HG03060 (cell line): ENCODE measurements around the gene SSC4D.
"Not testable (repeated sequence)": the region's sequence is repeated elsewhere in the genome, so short reads cannot be mapped to it uniquely, and the experiment has no call there.

Experiments used
- ATAC-seq: cut with Tn5 transposase; IDR thresholded peaks from one replicate; pipeline ENCODE4 v1.9.1; 2021; ENCODE audit warnings: low read depth, moderate number of reproducible peaks; ENCODE audit not compliant: unreplicated experiment

SSC4D gene

DNA sequence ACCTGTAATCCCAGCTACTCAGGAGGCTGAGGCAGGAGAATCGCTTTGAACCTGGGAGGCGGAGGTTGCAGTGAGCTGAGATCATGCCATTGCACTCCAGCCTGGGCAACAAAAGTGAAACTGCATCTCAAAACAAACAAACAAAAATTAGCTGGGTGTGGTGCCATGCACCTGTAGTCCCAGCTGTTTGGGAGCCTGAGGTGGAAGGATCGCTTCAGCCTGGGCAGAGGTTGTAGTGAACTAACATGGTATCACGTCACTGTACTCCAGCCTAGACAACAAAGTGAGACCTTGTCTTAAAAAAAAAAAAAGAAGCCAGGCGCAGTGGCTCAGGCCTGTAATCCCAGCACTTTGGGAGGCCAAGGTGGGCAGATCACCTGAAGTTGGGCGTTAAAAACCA is 21.7 kb downstream of the SSC4D start:
- ATAC-seq = not testable (repeated sequence)

DNA sequence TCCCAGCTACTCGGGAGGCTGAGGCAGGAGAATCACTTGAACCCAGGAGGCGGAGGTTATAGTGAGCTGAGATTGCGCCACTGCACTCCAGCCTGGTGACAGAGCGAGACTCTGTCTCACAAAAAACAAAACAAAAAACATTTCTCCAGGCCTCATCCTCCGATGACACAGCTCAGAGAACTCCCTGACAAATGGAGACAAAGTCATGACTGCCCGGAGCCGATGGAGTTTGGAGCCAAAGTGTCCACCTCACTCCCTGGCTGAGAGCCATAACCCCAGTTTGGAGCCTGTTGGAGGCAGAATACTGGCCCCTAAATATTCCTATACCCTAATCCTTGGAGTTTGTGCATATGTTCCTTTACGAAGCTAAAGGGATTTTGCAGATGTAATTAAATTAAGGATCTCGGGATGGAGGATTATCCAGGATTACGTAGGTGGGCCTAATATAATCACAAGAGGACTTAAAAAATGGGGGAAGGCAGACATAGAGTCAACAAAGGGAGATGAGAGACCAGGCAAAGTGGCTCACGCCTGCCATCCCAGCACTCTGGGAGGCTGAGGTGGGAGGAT is 22.7 kb downstream of the SSC4D start:
- ATAC-seq = no peak

DNA sequence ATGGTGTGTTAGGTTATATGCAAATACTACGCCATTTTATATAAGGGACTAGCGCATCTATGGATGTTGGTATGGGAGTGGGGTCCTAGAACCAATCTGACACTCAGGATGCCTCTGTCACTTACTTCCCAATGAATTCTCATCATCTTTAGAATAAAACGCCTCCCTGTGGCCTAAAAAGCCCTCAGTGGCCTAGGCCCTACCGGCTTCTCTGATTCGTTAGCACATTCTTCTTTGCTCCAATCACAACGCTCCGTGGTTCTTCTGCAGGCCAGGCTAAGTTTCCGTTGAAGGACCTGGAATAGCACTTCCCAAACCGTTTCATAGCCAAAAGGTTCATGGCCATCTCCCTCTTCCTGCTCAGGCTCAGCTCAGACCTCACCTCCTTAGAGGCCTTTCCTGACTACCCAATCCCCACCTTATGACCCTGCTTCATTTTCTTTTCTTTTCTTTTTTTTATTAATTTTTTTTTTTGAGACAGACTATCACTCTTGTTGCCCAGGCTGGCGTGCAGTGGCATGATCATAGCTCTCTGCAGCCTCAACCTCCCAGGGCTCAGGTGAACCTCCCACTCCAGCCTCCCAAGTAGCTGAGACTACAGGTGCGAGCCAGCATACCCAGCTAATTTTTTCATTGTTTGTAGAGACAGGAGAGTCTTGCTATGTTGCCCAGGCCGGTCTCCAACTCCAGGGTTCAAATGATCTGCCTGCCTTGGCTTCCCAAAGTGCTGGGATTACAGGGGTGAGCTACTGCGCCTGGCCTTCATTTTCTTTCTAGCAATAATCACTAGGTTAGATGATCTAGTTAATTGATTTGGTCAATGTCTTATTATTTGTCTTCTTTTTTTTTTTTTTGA is 26.2 kb downstream of the SSC4D start:
- no peak for ATAC-seq

DNA sequence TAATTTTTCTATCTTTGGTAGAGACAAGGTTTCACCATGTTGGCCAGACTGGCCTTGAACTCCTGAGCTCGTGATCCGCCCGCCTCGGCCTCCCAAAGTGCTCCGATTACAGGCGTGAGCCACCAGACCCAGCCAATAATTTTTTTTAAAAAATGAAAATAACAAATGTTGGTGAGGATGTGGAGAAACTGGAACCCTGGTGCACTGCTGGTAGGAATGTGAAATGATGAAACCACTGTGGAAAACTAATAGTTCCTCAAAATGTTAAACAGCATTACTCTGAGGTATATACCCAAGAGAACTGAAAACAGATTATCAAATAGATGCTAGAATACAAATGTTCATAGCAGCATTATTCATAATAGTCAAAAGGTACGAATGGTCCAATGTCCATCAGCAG is 27.7 kb downstream of the SSC4D start:
- ATAC-seq = no peak

GRCh38 chr7:76380623-76380966 is 28.9 kb downstream of the SSC4D start:
- no peak for ATAC-seq

DNA sequence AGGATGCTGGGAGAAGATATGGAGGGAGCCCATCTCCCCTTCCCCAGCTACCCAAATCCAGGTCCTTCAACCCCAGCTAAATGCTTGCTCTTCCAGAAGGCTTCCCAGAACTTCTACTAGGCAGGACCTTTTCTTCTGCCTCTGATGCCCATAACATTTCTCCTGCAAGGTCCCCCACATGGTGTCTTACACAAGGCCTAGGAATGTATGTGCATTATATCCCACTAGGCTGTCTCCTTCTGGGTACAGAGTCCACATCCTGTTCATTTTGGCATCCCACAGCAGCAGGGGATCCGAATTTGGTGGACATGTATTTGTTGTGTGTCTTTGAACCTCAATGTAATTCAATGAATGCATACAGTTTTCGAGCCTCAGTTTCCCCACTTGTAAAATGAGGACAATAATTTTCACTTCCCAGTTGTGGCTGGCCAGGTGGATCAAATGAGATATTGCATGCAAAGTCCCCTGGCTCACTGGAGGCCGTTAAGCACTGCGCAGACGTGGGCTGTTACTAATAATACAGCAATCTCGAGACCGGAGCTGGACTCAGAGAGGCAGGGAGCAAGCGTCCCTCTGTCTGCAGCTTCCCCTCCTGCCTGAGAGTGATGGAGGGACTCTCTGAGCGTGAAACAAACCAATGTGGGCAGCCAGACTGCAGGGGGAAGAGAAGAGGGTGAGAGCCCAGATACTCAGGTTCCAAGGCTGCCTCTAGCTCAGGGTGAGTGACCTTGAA is 32.1 kb downstream of the SSC4D start:
- no peak for ATAC-seq

DNA sequence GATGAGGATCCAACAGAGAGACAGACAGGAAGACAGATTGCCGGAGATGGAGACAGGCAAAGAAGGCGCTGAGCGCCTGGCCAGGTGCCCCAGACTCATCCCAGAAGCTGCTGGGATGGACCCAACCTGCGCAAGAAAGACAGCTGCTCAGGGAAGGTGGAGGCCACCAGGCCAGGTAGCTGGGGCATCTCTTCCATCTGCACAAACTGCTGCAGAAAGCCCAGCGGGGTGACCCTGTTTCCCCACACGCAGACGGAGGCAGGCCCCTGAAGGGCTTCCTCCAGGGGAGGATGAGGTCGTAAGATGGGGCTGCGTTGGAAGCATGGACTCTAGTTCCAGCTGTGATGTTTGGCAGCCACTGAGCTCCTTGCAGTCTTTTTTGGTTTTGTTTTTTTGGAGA is 34.2 kb downstream of the SSC4D start:
- ATAC-seq = no peak

DNA sequence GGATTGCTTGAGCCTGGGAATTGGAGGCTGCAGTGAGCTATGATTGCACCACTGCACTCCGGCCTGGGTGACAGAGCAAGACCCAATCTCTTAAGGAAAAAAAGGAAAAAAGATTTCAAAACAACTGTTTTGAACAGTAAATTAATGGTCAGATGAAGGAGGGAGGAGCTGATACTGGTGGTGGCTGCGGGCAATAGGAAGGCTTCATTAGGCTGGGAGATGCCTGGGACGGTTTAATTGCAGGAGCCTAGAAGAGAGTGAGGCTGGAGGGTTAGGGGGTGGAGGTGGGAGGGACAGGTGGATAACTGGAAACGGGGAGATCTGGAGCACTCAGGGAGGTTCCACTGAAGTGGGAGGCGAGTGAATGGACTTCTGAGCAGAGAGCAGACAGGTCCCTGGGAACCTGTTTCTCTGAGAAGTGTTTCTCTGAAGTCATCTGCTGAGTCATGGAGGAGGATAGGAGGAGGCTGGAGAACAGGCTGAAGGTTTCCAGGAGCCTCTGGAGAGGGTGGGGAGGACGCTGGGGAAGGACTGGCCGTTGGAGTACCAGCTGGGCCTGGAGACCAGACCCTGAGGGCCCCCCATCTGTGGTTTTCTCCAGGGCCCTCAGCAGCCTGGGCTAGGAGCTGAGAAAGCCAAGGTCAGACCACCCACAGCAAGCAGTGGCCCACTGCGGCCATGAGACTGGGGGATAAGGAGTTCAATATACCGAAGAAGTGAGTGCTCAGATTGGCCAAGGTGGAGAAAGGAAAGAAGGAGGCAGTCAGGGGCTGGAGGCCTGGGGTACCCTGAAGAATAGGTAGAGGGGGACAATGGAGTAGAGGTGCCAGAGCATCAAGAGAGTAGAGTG is 36.3 kb downstream of the SSC4D start:
- no peak for ATAC-seq

- no peak for ATAC-seq
Observed at GRCh38 chr7:76371396-76371795, 38.1 kb downstream of the SSC4D start.

DNA sequence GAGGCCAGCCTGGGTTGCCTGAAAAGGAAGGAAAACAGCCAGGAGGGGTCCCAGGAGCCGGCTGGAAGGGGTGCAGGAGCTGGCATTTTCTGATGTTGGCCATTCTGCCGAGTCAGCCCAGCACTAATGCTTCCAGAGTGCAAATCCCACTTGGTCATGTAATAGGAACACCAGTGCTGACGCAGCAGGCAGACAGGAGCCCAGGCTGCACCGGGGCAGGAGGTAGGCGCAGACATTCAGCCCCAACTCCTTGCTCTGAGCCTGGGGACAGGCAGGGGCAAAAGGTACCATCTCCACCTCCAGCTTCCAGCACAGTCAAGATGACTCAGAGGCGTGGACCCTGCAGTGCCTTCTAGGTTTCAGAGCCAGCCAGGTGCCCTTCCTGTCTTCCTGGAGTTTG is 40.5 kb downstream of the SSC4D start:
- no peak for ATAC-seq

GRCh38 chr7:76368190-76368589 is 41.3 kb downstream of the SSC4D start:
- no peak for ATAC-seq

GRCh38 chr7:76364198-76364584 is 45.3 kb downstream of the SSC4D start:
- no peak for ATAC-seq

DNA sequence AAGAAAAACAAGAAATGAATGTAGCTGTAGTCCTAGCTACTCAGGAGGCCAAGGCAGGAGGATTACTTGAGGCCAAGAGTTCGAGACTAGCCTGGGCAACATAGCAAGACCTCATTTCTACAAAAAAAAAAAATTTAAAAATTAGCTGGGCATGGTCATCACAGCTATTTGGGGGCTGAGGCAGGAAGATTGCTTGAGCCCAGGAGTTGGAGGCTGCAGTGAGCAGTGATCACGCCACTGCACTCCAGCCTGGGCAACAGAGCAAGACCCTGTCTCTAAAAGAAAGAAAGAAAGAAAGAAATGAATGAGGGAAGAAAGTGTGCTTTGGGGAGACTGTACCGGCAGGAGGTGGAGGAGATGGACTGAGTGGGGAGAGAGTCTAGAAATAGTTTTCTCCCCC is 45.7 kb downstream of the SSC4D start:
- ATAC-seq = not testable (repeated sequence)

- ATAC-seq = no peak
Observed at GRCh38 chr7:76359978-76360638, 49.4 kb downstream of the SSC4D start.

DNA sequence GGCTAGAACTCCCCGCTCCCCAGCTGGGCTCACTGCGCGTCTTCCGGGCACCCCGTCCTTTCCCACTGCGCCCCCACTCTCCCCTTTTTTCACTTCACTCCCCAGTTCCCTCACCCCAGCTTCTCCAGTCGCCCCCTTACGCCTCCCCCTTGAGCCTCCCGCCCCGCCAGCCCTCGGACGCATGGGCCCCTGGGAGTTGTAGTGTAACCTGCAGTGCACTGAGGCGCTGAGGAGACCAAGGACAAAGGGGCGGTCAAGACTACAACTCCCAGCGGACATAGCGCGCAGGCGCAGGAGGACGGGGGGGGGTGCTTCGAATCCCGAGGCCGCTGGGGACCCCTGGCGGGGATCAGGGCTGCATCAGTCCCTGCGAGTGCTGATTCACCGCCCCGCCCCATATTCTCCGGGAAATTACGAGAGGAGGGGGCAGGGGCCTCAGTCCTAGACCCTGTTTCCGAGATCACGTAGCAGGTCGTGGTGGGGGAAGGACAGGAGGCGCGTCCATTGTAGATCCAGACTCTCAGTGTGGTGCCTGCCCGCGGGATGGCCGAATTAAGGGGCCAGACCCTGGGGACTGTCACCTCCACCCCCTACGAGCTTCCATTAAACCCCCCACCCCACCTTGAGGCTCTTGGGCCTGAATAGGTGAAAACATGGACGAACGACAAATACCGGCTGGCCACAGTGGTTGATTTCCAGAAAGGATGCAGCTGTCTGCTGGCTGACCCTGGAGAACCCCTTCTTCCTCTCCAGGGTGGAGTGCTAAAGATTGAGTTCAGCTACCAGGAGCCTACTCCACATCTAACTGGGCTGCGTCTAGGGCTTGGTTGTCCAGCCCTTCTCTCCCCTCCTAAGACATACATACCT is 50.2 kb downstream of the SSC4D start:
- ATAC-seq = peak; percentile 71

GRCh38 chr7:76358481-76359110 is 50.9 kb downstream of the SSC4D start, which contains the start of gene YWHAG:
TSS of gene YWHAG (minus strand) at chr7:76358991. CDS start at chr7:76358808, 183 bp downstream.
- peak; percentile 34 for ATAC-seq

- ATAC-seq = peak; percentile 11
Observed at GRCh38 chr7:76358011-76358480, 51.5 kb downstream of the SSC4D start.

GRCh38 chr7:76357475-76358010 is 52.0 kb downstream of the SSC4D start:
- no peak for ATAC-seq
